Stimulated activated CD8-positive, alpha-beta memory T cell treated with anti-CD3 and anti-CD28 coated beads, Interleukin-4, amount 100 ng/mL, for 48 hours (primary cell): ENCODE data around the gene RBM19.

Experiments
- DNase-seq: peaks from one replicate; pipeline ENCODE4 v3.0.0-alpha.2; 2020

RBM19 gene

DNA sequence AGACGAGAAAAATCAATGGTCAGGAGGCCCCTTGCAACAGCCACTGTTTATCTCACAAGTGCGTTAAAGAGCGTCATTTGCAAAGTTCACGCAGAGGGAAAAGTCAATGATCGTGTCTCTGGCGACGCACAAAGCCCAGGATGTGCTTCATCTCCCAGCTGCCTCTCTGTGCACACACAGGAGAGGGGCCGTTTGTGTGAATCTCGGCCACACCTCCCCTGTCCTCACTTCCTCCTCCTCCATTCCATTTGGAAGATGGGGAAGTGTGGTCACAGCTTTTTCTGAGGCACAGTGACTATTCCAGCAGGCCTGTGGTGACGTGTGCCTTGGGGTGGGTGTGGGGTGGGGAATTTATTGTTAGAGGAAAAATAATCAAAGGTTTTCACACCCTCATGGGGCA, 90.4 kb downstream of the RBM19 start:
- no peak for DNase-seq

- no peak for DNase-seq
Measured at GRCh38 chr12:113874999-113875561, 91.0 kb downstream of the RBM19 start.

DNA sequence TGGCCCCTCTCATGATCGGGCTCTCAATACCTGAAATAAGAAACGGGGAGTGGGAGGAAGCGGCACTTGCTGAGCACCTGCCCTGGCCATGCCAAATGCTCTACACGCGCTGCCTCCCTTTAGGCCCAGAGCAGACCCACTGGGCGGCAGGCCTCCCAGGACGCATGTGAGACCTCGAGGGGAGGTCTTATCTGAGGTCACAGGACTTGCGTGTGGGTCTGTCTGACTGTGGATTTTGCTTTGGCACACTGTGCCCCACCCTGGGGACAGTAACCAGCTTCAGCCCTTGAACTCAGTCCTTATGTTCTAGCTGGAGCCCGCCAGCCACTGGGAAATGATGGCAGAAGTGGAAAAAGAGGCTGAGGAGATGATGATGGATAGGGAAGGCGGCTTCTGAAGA, 91.8 kb downstream of the RBM19 start:
- DNase-seq = no peak

GRCh38 chr12:113873740-113874139, 92.4 kb downstream of the RBM19 start:
- DNase-seq = no peak

GRCh38 chr12:113870890-113871289, 95.2 kb downstream of the RBM19 start:
- no peak for DNase-seq

DNA sequence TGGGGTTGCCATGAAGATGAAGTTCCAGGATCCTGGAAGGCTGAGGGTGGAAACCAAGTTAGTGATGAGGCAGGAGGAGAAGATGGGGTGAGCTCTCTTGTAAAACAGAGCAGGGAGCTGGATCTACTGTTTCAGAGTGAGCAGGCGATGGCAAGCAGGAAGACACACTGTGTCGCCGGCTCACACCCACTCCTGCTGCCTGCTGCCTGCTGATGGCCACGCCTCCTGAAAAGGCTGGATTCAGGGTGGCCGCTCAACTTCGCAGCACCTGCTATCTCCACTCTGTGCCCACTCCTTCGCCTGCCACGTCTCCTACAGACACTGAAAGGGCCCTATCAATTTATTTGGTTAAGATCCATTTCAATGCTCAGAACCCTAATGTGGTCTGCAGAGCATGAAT, 96.1 kb downstream of the RBM19 start:
- no peak for DNase-seq

GRCh38 chr12:113868365-113868764, 97.8 kb downstream of the RBM19 start:
- no peak for DNase-seq

DNA sequence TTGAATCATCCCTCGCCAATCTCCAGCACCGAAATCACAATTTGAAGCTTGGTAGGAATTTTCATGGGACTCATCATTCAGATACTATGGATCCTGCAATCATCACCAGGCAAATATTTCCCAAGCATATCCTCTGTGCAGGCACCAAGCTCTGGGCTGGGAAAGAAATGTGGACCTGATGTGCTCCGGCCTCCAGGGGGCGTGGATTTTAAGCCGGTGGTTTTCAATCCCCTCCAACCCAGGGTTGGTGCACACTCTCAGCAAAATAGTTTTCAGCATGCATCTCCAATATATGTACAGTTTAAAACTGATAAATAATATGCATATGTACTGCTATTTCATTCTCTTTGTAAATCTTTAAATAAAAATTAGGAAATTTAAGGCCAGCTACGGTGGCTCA, 98.9 kb downstream of the RBM19 start:
- DNase-seq = no peak

DNA sequence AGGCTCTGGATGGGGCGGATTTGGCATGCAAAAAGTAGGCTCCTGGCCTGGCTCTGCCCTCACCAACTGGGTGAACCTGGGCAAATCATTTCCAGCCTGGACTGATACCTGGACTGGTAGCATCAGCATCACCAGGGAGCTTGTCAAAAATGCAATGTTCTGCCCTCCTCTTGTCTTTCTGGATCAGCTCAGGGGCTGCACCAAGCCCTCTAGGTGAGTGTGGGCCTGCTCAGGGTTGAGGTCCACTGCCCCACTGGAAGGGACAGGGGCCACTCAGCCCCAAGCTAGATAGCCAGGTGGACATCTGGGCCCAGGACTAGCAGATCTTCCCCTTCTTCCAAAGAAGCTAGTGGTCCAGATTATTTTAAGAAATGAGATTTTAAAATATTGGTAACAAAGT, 99.6 kb downstream of the RBM19 start:
- no peak for DNase-seq

DNA sequence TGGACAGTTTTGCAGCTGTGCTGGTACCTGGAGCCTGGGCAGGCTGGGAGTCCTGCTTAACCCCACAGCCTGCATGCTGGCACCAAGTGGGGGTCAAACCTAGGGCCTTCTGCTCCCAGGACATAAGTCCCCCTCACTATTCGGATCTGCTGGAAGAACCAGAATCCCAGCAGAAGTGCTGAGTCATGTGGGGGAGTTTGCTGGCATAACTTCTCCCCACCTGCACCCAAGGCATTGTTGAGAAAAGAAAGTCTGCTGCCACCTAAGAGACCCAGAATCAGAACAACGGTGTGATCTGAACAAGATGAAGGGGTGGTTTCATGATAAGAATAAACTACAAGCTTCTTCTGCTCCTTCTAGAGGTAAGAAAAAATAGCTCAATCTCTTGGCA, 102.7 kb downstream of the RBM19 start:
- no peak for DNase-seq

DNA sequence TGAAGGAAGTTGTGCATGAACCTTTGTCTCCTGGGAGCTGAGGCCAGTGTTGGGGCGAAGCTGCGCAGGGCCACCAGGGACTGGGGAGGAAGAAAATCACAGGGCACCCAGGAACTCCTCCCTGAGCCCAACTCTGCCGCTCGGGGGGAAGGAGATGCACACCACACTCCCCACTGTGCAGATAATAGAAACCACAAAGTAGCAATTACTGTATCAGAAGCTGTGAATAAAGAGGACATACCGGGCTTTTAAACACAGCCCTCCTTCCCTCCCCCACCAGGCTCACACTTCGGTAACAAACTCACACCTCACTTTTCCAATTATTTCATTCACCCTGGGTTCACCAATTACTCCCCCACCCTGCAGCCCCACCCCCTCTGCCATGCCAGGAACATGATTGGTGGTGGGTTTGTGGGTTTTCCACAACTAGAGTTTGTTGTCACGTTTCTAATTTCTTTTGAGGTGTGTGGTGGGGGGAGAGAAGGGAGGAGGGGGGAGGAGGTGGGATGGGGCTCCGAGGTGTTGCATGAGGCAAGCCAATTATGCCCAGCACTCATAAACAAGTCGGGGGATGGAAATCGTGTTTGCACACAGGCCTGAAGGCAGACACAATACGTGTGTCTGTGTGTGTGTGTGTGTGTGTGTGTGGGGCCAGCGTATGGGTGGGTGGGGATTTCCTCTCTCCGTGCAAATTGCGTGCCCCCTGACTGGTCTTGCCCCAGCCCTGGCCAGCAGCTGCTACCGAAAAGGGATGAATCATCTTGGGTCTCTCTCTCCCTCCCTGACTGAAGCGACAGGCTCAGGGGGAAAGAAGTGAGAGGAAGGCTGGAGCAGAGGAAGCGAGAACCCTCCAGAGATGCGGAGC, 103.3 kb downstream of the RBM19 start:
- peak; percentile 36 for DNase-seq

DNA sequence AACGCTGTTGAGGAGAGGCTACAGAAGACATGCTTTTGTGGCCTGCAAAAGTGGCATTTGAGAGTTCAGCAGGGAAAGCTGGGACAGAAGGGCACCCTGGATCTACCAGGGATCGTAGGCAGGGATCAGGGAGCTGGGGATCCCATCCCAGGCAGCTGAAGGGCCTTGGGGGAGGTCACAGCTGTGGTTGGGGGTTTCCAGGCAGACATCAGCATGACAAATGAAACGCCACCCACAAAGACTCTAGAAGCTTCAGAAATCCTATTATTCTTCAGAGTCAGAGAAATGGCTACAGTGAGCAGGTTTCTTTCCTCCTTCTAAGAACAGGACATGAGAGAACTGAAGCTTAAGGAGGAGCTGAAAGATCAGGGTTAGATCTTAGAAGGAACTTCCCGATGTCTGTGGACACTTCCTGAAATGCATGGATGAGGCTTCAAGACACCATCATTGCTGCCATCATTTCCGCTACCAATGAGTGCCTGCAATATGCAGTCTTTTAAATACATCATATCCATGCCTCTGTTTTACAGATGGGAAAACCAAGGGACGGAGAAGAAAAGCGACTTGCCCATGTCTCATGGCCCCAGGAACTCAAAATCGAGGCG, 104.3 kb downstream of the RBM19 start:
- no peak for DNase-seq

GRCh38 chr12:113860950-113861349, 105.2 kb downstream of the RBM19 start:
- no peak for DNase-seq

DNA sequence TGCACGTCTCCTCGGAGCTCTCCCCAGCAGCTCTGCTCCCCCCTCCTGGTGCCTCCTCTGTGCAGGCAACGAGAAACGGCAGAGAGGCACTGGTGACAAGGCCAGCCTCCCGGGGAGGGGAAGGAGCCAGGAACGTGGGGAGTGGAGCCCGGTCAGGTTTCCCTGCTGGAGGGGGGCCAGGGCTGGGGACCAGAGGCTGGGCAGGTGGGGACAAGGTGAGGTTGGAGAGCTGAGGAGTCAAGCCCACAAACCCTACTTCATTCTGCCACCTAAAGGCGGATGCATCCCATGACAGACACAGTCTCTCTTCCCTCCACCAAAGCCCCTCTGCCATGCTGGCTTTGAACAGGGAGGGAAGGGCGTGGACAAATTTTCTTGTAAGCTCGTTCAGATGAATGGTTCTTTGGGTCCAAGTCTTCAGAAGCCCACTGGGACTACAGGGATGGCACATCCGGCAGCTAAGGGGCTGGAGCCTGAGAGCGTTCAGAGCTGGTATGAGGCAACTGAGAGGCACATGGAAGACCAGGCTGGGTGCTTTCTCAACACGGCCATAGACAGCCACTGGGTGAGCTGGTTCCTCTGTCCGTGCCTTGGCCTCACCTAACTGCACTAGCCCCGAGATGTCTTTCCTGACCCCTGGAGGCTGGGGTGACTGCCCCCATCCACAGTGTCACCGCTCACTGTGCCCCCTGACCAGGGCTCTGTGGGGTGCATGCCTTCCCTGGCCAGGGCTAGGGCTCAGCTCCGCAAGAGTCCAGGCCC, 105.9 kb downstream of the RBM19 start:
- DNase-seq = no peak

DNA sequence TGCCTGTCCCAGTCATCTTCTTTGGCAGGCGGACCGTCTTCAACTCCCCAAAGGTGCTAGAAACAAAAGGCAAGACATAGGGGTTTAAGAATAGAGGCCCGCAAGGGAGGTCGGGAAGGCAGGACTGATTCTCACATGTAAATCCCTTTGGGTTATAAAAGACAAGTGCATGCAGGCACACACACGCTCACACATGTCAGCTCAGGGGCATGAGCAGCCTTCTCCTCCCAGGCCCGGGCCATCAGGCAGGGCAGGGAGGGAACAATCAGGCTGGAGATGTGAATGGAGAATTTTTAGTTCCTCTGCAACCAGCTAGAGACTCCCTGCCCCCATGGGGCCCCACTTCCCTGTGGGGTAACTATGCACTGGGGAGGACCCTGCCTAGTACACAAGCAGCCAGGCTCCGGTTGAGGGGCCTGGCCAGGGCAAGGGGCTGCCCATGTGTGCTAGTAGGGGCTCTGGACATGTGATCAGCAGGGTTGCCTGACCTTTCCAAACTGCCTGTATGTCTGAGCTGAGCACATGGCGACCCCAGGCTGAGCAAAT, 107.2 kb downstream of the RBM19 start:
- no peak for DNase-seq

- DNase-seq = no peak
Measured at GRCh38 chr12:113857371-113857770, 108.8 kb downstream of the RBM19 start.

GRCh38 chr12:113855998-113856397, 110.1 kb downstream of the RBM19 start:
- no peak for DNase-seq

GRCh38 chr12:113854385-113855142, 111.6 kb downstream of the RBM19 start:
- no peak for DNase-seq

DNA sequence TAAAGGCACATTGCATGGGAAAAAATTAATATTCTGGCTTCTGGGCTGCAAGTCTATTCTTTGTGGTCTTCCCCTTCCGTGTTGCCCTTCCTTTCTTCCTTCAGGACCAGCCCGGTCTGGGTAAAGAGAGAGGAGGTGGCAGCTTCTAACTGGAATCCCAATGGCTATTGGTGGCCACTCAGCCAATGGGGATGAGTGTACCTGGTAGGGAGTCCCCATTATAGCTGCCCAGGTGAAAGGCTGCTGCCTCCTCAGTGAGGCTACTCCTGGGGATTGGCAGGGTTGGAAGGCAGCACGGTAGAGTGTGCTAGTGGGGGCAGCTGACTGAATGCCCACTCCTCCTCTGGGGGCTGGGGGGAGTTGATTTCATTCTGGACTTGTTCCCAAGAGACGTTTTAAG, 112.6 kb downstream of the RBM19 start:
- DNase-seq = no peak

GRCh38 chr12:113852695-113853490, 113.2 kb downstream of the RBM19 start:
- DNase-seq = no peak

- DNase-seq = no peak
Measured at GRCh38 chr12:113852264-113852663, 113.9 kb downstream of the RBM19 start.
